Left colon (tissue), 2 donors: ENCODE data around the gene SUSD2. TPM values are rescaled to one million over a fixed set of nuclear protein-coding genes. Genes with fewer than 3 reads are reported as not detected.
"Not testable (repeated sequence)": the region's sequence is repeated elsewhere in the genome, so short reads cannot be mapped to it uniquely, and the experiment has no call there.

ENCODE experiments used
- ATAC-seq: fragments of 200-7000 bp; cut with Tn5 transposase; one replicate; pipeline ENCODE4 v1.9.1; 2020; ENCODE audit warnings: mild to moderate bottlenecking, moderate library complexity
- DNase-seq, 2 donors: peaks; one replicate each; pipeline ENCODE4 v3.0.0-alpha.2; 2020
- intact Hi-C, 2 donors: fragments of 100-400 bp; cut with DNase I in 1 of 2; cut with micrococcal nuclease in 1 of 2; formaldehyde crosslinking; loops; one replicate each; pipeline versions ENCODE4 v1.11.2 to v1.14.0; 2022; cut with DNase I, micrococcal nuclease
- total RNA-seq, 2 donors: library from RNA; stranded (reverse); fragmentation: NEBNext Ultra II Directional; extraction: Animal tissue kit (Norgen Biotek cat#: 25700); gene quantifications; one replicate each; pipeline ENCODE4 v1.2.1, GENCODE V29; 2021
- donor health status: DM: no; HTN: no; CAD: no.
- donor health status: DM: yes; HTN: yes; CAD: no.

The SUSD2 gene
- total RNA-seq, 2 donors from 2014 or later: 1.9 to 2.7 TPM

GRCh38 chr22:24169439-24170058 lies 11.7 kb upstream of the SUSD2 start:
- ATAC-seq (no peak), DNase-seq (no peak)
- intact Hi-C loops: loop anchor here in 1 of 2 donors (5.0 kb wide), 1 partner anchor 62 kb away; no protein-coding TSS in a partner anchor

- peak; percentile 10 for ATAC-seq
- intact Hi-C loops: loop anchor here in 1 of 2 donors (5.0 kb wide), 1 partner anchor 63 kb away; no protein-coding TSS in a partner anchor
- DNase-seq: no peak
These were observed 11.1 kb upstream of the SUSD2 start for GRCh38 chr22:24170188-24170587.

GRCh38 chr22:24170632-24171031 lies 10.7 kb upstream of the SUSD2 start:
- no peak for DNase-seq
- intact Hi-C loops: loop anchor here in 1 of 2 donors (5.0 kb wide), 1 partner anchor 63 kb away; no protein-coding TSS in a partner anchor
- no peak for ATAC-seq

DNA sequence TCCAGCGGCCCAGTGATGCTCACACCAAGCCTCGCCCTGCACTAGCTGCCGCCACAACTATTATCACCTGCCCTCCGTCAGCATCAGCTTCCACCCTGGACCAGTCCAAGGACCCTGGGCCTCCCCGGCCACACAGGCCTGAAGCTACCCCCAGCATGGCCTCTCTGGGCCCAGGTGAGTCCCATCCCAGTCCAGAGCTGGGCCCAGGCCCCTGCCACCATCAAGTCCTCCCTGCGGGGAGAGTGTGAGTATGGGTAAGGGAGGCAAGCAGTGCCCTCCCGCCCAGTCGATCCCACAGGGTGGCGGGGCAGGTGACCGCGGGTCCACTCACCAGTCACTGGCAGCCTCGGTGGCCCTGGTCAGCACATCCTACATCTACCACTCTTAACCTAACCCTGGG lies 9.5 kb upstream of the SUSD2 start:
- ATAC-seq (no peak), DNase-seq (no peak)
- intact Hi-C loops: loop anchor here in 1 of 2 donors (5.0 kb wide), 1 partner anchor 65 kb away; no protein-coding TSS in a partner anchor

DNA sequence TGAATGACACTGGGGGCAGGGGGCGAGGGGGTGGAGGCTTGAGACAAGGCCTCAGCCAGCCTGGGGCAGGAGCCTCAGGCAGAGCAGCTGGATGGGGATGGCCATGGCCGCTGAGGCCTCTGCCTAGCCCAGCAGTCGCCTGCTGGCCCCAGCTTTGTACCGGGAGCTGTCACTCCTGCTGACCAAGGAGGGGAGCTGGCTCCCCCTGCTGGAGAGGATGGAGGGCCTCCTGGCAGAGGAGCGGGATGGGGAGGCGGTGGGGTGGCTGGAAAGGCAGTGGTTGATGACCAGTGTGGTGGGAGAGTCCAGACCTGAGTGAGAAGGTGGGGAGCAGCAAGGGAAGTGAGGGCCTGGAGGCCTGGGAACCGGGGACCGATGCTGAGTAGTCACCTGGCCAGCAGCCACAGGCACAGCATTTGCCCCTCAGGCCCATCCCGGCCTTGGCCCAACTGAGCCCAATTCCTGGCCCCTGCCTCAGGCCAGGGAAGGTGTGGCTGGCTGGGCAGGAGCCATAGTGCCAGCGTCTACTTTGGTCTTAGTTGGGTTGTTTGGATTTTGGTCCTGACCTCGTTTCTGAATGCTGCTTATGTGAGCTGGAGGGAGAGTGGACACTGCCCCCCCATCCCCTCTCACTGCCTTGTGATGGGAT lies 6.0 kb upstream of the SUSD2 start:
- ATAC-seq (peak; percentile 81), DNase-seq (peak; percentile 74 to 87)
- intact Hi-C loops: no loop called here

GRCh38 chr22:24176040-24176439 lies 5.2 kb upstream of the SUSD2 start:
- intact Hi-C loops: no loop called here

GRCh38 chr22:24176630-24177029 lies 4.7 kb upstream of the SUSD2 start:
- DNase-seq: no peak
- intact Hi-C loops: no loop called here
- ATAC-seq: no peak

More at GRCh38 chr22:24176040-24176439, 5.2 kb upstream of the SUSD2 start:
- DNase-seq (no peak), ATAC-seq (no peak)

DNA sequence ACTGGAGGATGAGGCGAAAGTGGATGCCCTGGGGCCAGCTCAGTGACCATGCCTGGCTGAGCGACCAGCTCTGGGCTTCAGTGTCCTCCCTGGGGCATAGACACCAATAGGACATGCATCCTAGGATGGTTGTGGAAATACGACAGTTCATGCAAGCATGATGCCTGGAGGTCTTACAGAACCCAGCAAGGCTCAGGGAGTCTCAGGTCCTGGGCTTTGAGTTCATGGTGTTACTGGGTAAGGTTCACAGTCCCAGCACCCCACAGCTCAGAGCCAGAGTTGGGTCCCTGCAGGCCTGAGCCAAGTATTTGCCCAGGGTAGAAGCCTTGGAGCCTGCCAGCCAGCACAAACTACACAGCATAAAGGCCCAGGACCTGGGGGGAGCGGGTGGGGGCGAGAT lies 4.2 kb upstream of the SUSD2 start:
- DNase-seq (no peak), ATAC-seq (no peak)
- intact Hi-C loops: no loop called here

- intact Hi-C loops: no loop called here
- ATAC-seq (no peak), DNase-seq (no peak)
These were observed 3.8 kb upstream of the SUSD2 start for GRCh38 chr22:24177456-24177855.

DNA sequence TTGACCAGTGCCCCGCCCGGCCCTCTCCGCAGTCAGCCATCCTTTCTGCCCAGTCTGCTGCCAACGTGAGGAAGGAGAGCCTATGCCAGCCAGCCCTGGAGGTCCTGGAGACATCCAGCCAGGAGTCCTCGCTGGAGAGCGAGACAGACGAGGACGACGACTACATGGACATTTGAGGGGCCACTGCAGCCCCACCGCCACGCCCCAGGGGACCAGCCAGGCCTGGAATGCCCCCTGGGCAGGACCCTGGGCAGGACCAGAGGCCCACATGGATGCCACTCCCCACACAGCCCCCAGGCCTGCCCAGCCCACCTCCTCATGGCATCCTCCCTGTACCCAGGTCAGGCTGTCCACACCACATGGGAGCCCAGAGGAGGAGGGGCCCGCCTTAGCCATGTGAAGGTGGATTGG lies 3.3 kb upstream of the SUSD2 start:
- intact Hi-C loops: no loop called here
- no peak for DNase-seq
- no peak for ATAC-seq

- intact Hi-C loops: no loop called here
- DNase-seq (no peak), ATAC-seq (no peak)
These were observed 2.5 kb upstream of the SUSD2 start for GRCh38 chr22:24178502-24179440.

- DNase-seq: no peak
- ATAC-seq: no peak
- intact Hi-C loops: no loop called here
These were observed 1.6 kb upstream of the SUSD2 start for GRCh38 chr22:24179478-24180210.

DNA sequence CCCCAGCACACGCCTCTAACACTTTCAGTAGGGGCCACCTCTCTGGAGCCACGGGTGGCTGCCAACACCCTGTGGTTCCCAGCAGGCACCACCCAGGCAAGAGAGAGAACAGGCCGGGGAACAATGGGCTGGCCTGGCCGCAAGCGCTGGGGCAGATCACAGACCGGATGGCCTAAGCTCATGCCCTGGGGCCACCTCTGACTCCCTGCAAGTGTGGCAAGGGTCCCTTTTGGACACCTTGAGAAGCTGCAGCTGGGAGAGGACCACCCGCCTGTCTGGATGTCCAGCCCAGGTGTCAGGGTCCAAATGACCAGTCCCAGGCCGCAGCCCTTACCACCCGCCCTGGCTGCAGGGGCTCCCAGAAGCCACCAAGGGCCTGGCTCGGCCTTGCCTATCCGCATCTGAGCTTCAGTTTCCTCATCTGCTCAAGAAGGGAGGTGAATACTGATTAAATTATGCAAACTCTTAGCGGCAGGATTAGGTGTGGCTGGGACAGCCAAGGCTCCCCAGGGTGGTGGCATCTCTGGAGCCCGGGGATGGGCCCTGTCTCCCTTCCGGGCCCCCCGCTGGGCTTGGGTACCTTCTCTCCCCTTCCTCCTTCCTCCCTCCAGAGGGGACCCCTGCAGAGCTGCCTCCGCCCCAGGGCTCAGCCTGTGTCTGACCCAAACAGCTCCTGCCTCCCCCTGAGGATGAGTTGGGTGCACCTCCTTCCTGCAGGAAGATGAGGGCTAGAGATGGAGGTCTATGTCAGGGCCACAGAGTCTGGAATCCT lies 785 bp upstream of the SUSD2 start:
- peak; percentile 6 for ATAC-seq
- no peak for DNase-seq
- intact Hi-C loops: no loop called here

- no peak for ATAC-seq
- no peak for DNase-seq
These were observed 961 bp downstream of the SUSD2 start for GRCh38 chr22:24181996-24182899.

DNA sequence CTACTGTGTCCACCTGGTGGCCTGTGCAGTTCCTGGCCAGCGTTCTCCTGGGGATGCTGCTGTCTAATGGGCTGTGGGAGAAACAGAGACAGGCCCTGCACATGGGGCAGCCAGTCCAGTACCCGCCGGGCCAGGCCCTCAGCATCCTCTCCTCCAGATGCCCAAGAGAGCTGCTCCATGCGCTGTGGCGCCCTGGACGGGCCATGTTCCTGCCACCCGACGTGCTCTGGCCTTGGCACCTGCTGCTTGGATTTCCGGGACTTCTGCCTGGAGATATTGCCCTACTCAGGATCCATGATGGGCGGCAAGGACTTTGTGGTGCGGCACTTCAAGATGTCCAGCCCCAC lies 1.6 kb downstream of the SUSD2 start:
- intact Hi-C loops, ATAC-seq, DNase-seq: not testable (repeated sequence)

More at GRCh38 chr22:24181996-24182899, 961 bp downstream of the SUSD2 start:
- intact Hi-C loops: no loop called here

GRCh38 chr22:24183321-24184031 lies 2.2 kb downstream of the SUSD2 start:
- DNase-seq (no peak), ATAC-seq (no peak)
- intact Hi-C loops: no loop called here
